ENCODE results near the gene PCLAF.
A peak's percentile ranks its signal among the peaks of the same experiment; 100 is the strongest.
"Not testable (repeated sequence)": the region's sequence is repeated elsewhere in the genome, so short reads cannot be mapped to it uniquely, and the experiment has no call there.

PCLAF gene, protein sequence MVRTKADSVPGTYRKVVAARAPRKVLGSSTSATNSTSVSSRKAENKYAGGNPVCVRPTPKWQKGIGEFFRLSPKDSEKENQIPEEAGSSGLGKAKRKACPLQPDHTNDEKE

GRCh38 chr15:64381000-64381751 lies at the start of gene PCLAF:
Gene PCLAF, minus strand, starts transcription at chr15:64381441. Its CDS starts 70 bp downstream, at chr15:64381371.
- DNase-seq (ENCODE audit: low read depth in 2 of 2): peak; percentile 93

- no peak for DNase-seq (ENCODE audit: low read depth in 2 of 2)
Measured at GRCh38 chr15:64430000-64430735, 48.9 kb upstream of the PCLAF start.

DNA sequence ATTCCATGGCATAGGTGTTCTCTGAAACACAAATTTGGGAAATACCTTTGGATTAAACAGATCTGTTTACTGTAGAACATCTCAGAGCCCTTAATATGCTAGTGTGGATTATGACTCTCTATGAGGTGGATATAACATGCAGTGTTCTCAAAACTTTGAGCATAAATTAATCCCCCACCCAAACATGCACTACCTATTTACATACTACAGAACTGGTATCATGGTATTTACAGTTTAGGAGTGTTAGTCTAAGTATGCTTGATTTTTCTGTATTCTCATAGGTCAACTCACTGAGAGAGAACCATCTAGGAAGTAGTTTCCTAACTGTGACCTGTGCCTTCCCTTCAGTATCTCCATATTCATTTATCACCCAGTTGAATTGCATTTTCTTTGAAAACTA lies 48.2 kb upstream of the PCLAF start:
- DNase-seq (ENCODE audit: low read depth in 2 of 2): no peak

GRCh38 chr15:64426845-64427465 lies 45.7 kb upstream of the PCLAF start:
- no peak for DNase-seq (ENCODE audit: low read depth in 2 of 2)

- no peak for DNase-seq (ENCODE audit: low read depth in 2 of 2)
Measured at GRCh38 chr15:64425221-64425620, 44.0 kb upstream of the PCLAF start.

- DNase-seq (ENCODE audit: low read depth in 2 of 2): no peak
Measured at GRCh38 chr15:64423970-64424369, 42.7 kb upstream of the PCLAF start.

DNA sequence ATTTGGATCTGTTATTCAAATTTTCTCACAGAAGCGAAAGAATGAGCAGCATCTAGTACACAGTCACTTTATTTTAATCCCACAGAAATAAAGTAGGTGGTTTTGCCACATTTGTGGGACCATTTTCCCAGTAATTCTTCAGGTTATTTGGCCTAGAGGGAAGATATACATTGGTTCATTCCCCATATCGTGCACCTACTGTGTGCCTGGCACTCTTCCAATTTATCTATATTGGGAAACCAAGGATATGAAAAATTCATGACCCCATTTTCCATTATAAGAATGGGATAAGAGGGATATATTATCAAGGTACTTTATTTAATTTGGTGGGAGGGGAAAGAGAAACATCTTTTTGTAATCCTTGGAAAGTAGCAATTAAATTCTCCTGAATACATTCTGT lies 41.5 kb upstream of the PCLAF start:
- no peak for DNase-seq (ENCODE audit: low read depth in 2 of 2)

DNA sequence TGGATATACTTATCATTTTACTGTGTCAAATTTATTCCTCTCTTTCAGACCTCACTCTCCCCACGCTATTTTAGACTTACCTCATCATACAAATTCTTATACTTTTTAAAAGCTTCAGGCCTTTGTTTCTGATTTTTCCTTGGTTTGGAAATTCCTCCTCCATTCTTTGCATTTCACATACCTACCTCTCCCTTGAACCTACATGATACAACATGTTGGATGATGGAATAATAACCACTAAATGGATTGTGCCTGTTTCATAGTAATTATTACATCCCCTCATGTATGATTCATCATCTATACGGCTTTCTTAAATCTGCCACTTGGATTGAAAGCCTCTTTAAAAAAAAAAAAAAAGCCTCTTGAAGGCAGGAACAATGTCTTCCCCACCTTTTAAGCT lies 31.0 kb upstream of the PCLAF start:
- DNase-seq (ENCODE audit: low read depth in 2 of 2): no peak

DNA sequence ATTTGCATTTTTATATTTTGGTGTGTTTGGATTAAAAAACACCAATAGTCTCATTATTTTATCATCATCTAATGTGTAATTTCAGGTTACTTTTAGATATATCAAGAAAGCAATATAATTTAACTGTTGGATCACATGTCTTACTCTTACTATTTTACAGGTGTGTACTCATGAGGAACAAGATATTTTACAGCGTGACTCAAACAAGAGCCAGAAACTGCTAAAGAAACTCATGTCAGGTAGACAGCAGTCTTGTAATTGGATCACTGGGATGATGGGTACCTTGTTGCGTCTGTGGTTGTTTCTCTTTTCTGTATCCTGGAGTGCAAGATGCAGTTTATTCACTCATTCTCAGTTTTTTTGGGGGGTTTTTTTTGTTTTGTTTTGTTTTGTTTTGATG lies 19.3 kb upstream of the PCLAF start:
- DNase-seq (ENCODE audit: low read depth in 2 of 2): no peak

DNA sequence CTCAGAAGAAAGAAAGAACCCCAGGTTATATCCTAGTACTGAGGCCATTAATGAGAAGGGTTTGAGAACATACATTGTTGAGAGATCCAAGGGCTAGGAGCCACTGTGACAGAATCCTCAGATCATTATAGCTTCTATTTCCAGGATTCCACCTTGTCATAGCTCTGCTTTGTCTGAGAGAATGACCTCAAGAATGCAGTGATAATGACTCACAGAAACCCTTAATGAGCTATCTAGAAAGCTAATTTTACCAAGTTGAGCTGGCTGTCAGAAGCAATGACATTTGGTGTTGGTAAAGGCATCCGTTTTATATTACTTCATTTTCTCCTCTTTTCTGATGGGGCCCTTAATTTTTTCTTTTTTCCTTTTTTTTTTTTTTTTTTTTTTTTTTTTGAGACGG lies 17.3 kb upstream of the PCLAF start:
- no peak for DNase-seq (ENCODE audit: low read depth in 2 of 2)

DNA sequence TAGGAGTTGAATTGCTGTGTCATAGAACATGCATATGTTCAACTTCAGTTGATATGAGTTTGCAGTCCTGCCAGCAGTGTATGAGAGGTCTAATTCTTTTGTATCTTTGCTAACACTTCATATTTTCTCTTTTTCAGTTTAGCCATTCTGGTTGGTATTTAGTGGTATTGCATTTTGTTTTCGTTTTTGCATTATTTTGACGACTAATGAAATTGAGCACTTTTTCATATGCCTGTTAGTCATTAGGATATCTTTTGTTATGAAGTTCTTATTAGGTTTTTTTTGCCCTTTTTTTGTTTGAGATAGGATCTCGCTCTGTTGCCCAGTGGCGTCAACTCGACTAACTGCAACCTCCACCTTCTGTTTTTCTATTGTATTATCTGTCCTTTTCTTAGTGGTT lies 15.5 kb upstream of the PCLAF start:
- DNase-seq (ENCODE audit: low read depth in 2 of 2): no peak

DNA sequence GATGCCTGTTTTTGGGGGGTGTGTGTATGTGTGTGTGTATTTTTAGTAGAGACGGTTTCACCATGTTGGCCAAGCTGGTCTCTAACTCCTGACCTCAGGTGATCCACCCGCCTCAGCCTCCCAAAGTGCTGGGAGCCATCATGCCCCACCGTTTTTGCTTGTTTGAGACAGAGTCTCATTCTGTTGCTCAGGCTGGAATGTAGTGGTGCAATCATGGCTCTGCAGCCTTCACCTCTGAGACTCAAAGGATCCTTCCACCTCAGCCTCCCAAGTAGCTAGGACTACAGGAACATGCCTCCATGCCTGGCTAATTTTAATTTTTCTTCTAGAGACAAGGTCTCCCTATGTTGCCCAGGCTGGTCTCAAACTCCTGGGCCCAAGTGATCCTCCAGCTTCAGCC lies 11.2 kb upstream of the PCLAF start:
- DNase-seq (ENCODE audit: low read depth in 2 of 2): not testable (repeated sequence)

- DNase-seq (ENCODE audit: low read depth in 2 of 2): no peak
Measured at GRCh38 chr15:64389036-64389435, 7.8 kb upstream of the PCLAF start.

DNA sequence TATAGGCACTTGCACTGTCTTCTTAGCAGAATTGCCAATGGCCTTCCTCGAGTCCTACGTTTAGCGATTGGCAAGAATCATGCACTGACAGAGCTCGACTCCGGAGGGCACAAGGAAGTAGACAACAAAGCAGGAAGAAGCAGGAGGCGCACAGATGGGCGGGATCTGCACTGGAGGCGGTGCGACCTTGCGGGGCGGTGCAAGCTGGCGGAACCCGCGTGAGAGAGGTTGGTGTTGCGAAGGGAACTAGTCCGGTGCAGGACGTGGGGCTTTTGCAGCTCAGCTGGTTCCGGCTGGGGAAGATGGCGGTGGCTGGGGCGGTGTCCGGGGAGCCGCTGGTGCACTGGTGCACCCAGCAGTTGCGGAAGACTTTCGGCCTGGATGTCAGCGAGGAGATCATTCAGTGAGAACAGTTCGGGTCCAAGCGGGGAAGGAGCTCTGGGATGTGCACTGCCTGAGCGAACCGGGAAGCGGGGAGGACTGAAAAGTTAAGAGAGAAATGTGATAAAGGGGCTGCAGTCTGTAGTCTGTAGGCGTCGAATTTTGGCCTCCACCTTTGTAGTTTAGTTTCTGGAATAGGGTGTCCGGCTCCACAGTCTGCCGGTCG lies 6.4 kb upstream of the PCLAF start, which contains the start of gene TRIP4:
Gene TRIP4, plus strand, starts transcription at position 275 of the 607 bp plus-strand sequence. Its CDS starts 28 bp downstream, at position 303.
- DNase-seq (ENCODE audit: low read depth in 2 of 2): peak; percentile 88 to 94

GRCh38 chr15:64386291-64386690 lies 5.0 kb upstream of the PCLAF start:
- DNase-seq (ENCODE audit: low read depth in 2 of 2): no peak

DNA sequence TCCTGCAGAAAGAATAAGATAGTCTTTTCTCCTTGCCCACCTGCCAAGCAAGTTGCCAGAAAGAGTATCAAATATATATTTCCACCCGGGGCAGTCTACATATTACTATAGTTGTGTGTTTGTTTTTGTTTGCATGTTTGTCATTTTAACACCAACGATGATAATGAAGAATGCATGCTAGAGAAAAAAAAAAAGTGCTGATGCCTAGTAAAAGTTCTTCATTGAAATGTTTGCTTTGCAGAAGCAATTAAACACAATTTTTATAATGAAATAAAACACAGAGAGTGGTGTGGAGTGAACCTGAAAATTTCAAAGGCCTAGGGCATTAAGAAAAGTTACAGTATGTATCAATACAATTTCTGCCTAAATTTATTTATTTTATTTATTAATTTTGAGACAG lies 2.5 kb upstream of the PCLAF start:
- no peak for DNase-seq (ENCODE audit: low read depth in 2 of 2)

DNA sequence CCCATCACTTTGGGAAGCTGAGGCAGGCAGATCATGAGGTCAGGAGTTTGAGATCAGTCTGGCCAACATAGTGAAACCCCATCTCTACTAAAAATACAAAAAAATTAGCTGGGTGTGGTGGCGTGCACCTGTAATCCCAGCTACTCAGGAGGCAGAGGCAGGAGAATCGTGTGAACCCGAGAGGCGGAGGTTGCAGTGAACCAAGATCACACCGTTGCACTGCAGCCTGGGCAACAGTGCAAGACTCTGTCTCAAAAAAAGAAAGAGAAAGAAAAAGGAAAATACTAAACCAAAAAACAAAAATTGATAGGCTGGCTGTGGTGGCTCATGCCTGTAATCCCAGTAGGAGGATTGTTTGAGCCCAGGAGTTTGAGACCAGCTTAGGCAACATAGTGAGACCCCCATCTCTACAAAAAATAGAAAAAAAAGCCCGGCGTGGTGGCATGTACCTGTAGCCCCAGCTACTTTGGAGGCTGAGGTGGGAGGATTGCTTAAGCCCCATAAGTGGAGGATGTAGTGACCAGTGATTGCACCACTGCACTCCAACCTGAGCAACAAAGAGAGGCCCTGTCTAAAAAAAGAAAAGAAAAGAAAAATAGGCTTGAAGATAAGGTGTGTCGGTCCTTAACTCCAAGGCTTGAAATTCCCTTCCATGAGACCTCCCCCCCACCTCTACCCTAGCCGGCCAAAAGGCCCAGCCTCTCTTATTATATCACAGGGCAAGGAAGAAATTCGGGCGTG lies 941 bp downstream of the PCLAF start:
- not testable (repeated sequence) for DNase-seq (ENCODE audit: low read depth in 2 of 2)

GRCh38 chr15:64379216-64379960 lies 1.9 kb downstream of the PCLAF start:
- no peak for DNase-seq (ENCODE audit: low read depth in 2 of 2)

GRCh38 chr15:64373360-64373759 lies 7.9 kb downstream of the PCLAF start:
- DNase-seq (ENCODE audit: low read depth in 2 of 2): no peak

DNA sequence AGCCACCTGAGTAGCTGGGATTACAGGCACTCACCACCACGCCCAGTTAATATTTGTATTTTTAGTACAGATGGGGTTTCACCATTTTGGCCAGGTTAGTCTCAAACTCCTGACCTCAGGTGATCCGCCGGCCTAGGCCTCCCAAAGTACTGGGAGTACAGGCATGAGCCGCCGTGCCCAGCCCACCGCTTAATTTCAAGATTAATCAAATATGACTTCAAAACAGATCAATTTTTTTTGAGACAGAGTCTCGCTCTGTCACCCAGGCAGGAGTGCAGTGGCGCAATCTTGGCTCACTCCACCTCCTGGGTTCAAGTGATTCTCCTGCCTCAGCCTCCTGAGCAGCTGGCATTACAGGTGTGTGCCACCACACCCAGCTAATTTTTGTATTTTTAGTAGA lies 9.9 kb downstream of the PCLAF start:
- not testable (repeated sequence) for DNase-seq (ENCODE audit: low read depth in 2 of 2)

Data from stimulated activated CD8-positive, alpha-beta memory T cell treated with anti-CD3 and anti-CD28 coated beads, Interleukin-2, amount 100 ng/mL, for 48 hours (primary cell).